ENCODE measurements around the gene MORN4.
A peak's percentile ranks its signal among the peaks of the same experiment; 100 is the strongest.
"Not testable (repeated sequence)": the region's sequence is repeated elsewhere in the genome, so short reads cannot be mapped to it uniquely, and the experiment has no call there.

MORN4 gene

DNA sequence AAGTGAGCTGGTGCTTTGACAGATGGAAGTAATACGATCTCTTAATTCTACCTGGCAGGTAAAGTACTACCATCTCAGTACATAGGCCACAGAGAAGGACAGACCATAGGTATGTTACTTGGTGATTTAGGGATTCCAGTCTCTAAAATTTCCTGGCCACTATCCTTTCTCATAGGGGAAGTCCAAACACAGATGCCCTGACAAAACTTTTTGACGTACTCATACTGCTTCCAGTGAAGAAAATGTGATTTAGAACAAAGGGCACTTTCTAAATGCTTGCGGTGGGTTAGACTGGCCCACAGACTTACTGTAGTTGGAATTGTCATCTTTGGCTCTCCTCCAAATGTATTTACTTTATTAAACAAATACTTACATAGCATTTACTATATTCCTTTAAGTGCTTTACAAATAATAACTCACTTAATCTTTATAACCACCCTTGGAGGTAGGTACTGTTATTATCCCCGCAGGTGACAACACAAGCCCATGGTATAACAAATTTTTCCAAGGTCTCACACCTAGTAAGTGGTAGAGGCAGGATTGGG is 10.2 kb upstream of the MORN4 start:
- no peak for DNase-seq (ENCODE audit: extremely low spot score)
- TF ChIP-seq, protein P1, sequence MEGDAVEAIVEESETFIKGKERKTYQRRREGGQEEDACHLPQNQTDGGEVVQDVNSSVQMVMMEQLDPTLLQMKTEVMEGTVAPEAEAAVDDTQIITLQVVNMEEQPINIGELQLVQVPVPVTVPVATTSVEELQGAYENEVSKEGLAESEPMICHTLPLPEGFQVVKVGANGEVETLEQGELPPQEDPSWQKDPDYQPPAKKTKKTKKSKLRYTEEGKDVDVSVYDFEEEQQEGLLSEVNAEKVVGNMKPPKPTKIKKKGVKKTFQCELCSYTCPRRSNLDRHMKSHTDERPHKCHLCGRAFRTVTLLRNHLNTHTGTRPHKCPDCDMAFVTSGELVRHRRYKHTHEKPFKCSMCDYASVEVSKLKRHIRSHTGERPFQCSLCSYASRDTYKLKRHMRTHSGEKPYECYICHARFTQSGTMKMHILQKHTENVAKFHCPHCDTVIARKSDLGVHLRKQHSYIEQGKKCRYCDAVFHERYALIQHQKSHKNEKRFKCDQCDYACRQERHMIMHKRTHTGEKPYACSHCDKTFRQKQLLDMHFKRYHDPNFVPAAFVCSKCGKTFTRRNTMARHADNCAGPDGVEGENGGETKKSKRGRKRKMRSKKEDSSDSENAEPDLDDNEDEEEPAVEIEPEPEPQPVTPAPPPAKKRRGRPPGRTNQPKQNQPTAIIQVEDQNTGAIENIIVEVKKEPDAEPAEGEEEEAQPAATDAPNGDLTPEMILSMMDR (IDR thresholded peaks at IDR 0.05; ENCODE audit: control extremely low read depth, extremely low read depth, low read depth, missing control alignments) = no peak
- CTCF ChIA-PET = no interaction called here
- POLR2A ChIA-PET = no interaction called here

- POLR2A ChIA-PET = interaction anchor here (1.2 kb wide), 1 partner anchor 44 kb away, joined by 5 read pairs; the partner anchor contains the start of gene AVPI1
- CTCF ChIA-PET = interaction anchor here (0.8 to 1.3 kb wide), 2 partner anchors 11 to 27 kb away, joined by 3 read pairs; no protein-coding TSS in a partner anchor
- not testable (repeated sequence) for DNase-seq (ENCODE audit: extremely low spot score)
Observed at GRCh38 chr10:97642471-97643159, 9.3 kb upstream of the MORN4 start.

DNA sequence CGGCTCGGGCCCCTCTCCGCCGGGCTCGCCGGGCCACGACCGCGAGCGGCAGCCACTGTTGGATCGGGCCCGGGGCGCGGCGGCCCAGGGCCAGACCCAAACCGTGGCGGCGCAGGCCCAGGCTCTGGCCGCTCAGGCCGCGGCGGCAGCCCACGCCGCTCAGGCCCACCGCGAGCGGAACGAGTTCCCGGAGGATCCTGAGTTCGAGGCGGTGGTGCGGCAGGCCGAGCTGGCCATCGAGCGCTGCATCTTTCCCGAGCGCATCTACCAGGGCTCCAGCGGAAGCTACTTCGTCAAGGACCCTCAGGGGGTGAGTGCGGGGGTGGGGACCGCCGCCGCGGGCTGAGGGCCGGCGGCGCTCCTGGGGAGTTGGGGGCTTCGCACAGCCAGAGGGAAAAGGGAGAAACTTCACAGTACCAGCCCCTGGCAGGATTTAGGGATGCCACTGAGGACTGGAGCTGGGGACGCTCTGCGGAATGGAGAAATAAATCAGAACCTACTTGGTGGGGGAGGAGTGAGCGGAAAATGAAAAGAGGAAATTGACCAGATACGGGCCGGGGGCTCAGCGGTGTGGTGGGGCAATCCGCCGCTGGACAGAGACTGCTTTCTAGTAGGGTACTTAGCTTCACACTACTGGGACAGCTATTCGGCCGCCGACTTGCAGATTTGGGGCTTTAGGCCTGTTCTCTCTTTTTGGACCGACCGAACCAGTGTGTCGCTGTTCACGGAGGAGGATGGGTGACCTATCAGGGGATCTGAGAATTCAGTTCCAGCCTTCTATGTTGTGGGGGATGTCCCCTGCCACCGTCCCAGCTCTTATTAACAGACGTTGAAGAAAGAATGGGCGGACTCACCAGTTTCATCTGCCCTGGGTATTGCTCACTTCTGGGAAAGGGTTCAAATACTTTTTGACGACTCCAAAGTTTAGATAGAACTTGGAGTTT is 7.8 kb upstream of the MORN4 start:
- POLR2A ChIA-PET = interaction anchor here (0.6 to 1.2 kb wide), 2 partner anchors 30 to 46 kb away, joined by 3 to 5 read pairs; partner anchors contain the start of gene AVPI1
- TF ChIP-seq, protein P1 (IDR thresholded peaks at IDR 0.05; ENCODE audit: control extremely low read depth, extremely low read depth, low read depth, missing control alignments) = no peak
- DNase-seq (ENCODE audit: extremely low spot score) = peak; percentile 41
- CTCF ChIA-PET = interaction anchor here (0.8 to 2.0 kb wide), 6 partner anchors 9 to 107 kb away, joined by 3 to 5 read pairs (median 4); partner anchors contain the start of gene AVPI1

- ChIA-PET CTCF (interaction anchor here (0.5 to 2.0 kb wide), 3 partner anchors 12 to 46 kb away, joined by 3 to 4 read pairs (median 3); partner anchors contain the start of gene AVPI1), POLR2A (no interaction called here)
- peak; percentile 98 for DNase-seq (ENCODE audit: extremely low spot score)
- TF ChIP-seq, protein P1 (IDR thresholded peaks at IDR 0.05; ENCODE audit: control extremely low read depth, extremely low read depth, low read depth, missing control alignments) = no peak
Observed at GRCh38 chr10:97640174-97640867, 7.0 kb upstream of the MORN4 start, which contains the start of gene PI4K2A. TSS of gene PI4K2A (plus strand) at chr10:97640671. CDS start at chr10:97640743, 72 bp downstream.

DNA sequence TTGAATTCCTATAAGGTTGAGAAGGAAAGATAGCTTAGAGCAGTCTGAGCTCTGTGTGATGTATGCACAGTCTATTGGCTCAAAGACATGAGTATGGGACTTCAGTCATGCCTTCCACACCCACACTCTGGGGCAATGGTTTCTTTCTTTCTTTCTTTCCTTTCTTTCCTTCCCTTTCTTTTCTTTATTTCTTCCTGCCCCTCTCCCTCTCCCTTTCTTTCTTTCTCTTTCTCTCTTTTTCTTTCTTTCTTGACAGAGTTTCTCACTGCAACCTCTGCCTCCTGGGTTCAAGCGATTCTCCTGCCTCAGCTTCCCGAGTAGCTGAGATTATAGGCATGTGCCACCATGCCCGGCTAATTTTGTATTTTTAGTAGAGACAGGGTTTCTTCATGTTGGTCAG is 5.8 kb upstream of the MORN4 start:
- ChIA-PET CTCF (interaction anchor here (1.4 kb wide), 1 partner anchor 104 kb away, joined by 4 read pairs; no protein-coding TSS in a partner anchor), POLR2A (interaction anchor here (0.6 kb wide), 1 partner anchor 144 kb away, joined by 3 read pairs; no protein-coding TSS in a partner anchor)
- not testable (repeated sequence) for DNase-seq (ENCODE audit: extremely low spot score)

DNA sequence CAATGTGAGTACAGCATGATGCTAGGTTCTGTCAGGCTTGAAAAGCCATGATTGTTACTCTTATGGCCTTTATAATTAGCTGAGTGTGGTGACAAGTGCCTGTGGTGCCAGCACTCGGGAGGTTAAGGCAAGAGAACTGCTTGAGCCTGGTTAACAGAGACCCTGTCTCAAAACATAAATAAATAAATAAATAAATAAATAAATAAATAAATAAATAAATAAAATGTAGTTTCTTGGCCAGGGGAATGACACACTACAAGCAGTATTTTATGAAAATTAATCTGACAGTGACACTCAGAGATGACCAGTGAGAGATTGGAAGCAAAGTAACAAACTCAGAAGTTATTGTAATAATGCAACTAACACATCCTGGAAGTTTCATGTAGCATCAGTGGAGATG is 2.3 kb upstream of the MORN4 start:
- TF ChIP-seq, protein P1 (IDR thresholded peaks at IDR 0.05; ENCODE audit: control extremely low read depth, extremely low read depth, low read depth, missing control alignments) = no peak
- CTCF ChIA-PET = no interaction called here
- DNase-seq (ENCODE audit: extremely low spot score) = no peak
- POLR2A ChIA-PET = no interaction called here

GRCh38 chr10:97633921-97634320 is 621 bp upstream of the MORN4 start:
- POLR2A ChIA-PET = no interaction called here

More at GRCh38 chr10:97633921-97634320, 621 bp upstream of the MORN4 start:
- DNase-seq (ENCODE audit: extremely low spot score) = no peak
- CTCF ChIA-PET = interaction anchor here (1.3 kb wide), 1 partner anchor 28 kb away, joined by 3 read pairs; no protein-coding TSS in a partner anchor
- TF ChIP-seq, protein P1 (IDR thresholded peaks at IDR 0.05; ENCODE audit: control extremely low read depth, extremely low read depth, low read depth, missing control alignments) = no peak

Measured in GM10248 (cell line).